Adrenal gland (tissue), 5 donors: ENCODE data around the gene ADAMTS4.

Source experiments
- POLR2A ChIP-seq, 2 donors: fragments of 450-650 bp; IDR thresholded peaks; one replicate each; pipeline ENCODE4 v1.6.1; 2017; ENCODE audit warnings: antibody characterized with exemption in 2 of 2, mild to moderate bottlenecking in 2 of 2, moderate library complexity in 1 of 2
- TF ChIP-seq, protein P1 (sequence below), 6 experiments: fragments of 450-650 bp in 4 of 6; fragments of 200-600 bp in 2 of 6; sonication (generic) in 1 of 6; IDR thresholded peaks; 1 replicate in 5 of 6; 2 replicates in 1 of 6; pipeline versions ENCODE4 v1.5.1 to v1.8.0; 2016 to 2021; ENCODE audit warnings: antibody characterized with exemption in 6 of 6, mild to moderate bottlenecking in 2 of 6, moderate library complexity in 1 of 6
- donor health status: DM: no; HTN: no; CAD: no.

DNA sequence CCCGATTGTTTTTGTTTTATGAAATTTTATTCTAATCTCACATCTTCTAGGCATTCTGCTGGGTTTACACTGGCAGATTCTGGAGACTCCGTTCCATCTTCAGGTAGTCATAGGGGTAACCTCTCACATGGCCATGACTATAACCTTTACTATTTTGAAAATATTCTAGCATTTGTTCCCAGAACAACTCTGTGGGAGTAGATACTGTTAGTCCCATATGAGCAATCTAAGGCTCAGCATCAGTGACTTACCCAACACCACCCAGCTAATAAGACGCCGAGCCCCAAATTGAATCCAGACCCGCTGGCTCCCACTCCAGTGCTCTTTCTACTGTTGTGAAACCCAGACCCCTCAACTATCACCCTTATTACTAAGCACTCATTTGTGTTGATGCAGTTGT is 9.8 kb downstream of the ADAMTS4 start:
- no peak for TF ChIP-seq POLR2A (IDR thresholded peaks at IDR 0.05)
- TF ChIP-seq, protein P1, sequence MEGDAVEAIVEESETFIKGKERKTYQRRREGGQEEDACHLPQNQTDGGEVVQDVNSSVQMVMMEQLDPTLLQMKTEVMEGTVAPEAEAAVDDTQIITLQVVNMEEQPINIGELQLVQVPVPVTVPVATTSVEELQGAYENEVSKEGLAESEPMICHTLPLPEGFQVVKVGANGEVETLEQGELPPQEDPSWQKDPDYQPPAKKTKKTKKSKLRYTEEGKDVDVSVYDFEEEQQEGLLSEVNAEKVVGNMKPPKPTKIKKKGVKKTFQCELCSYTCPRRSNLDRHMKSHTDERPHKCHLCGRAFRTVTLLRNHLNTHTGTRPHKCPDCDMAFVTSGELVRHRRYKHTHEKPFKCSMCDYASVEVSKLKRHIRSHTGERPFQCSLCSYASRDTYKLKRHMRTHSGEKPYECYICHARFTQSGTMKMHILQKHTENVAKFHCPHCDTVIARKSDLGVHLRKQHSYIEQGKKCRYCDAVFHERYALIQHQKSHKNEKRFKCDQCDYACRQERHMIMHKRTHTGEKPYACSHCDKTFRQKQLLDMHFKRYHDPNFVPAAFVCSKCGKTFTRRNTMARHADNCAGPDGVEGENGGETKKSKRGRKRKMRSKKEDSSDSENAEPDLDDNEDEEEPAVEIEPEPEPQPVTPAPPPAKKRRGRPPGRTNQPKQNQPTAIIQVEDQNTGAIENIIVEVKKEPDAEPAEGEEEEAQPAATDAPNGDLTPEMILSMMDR (IDR thresholded peaks at IDR 0.05) = no peak
